Esophagus muscularis mucosa (tissue), 3 donors: ENCODE measurements around the gene AFAP1L2.

Source experiments
- POLR2A ChIP-seq: fragments of 450-650 bp; IDR thresholded peaks from one replicate; pipeline ENCODE4 v1.6.1; 2017; ENCODE audit warnings: antibody characterized with exemption, moderate library complexity, mild to moderate bottlenecking, low read depth
- TF ChIP-seq, protein P1 (sequence below), 3 experiments: fragments of 200-600 bp in 2 of 3; fragments of 450-650 bp in 1 of 3; sonication (generic) in 2 of 3; IDR thresholded peaks; one replicate each; pipeline ENCODE4 v1.5.1; 2017 to 2019; ENCODE audit warnings: antibody characterized with exemption in 3 of 3, mild to moderate bottlenecking in 2 of 3, moderate library complexity in 1 of 3

DNA sequence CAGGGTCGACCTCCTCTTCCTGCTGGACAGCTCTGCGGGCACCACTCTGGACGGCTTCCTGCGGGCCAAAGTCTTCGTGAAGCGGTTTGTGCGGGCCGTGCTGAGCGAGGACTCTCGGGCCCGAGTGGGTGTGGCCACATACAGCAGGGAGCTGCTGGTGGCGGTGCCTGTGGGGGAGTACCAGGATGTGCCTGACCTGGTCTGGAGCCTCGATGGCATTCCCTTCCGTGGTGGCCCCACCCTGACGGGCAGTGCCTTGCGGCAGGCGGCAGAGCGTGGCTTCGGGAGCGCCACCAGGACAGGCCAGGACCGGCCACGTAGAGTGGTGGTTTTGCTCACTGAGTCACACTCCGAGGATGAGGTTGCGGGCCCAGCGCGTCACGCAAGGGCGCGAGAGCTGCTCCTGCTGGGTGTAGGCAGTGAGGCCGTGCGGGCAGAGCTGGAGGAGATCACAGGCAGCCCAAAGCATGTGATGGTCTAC, 118.3 kb downstream of the AFAP1L2 start:
- TF ChIP-seq, protein P1, sequence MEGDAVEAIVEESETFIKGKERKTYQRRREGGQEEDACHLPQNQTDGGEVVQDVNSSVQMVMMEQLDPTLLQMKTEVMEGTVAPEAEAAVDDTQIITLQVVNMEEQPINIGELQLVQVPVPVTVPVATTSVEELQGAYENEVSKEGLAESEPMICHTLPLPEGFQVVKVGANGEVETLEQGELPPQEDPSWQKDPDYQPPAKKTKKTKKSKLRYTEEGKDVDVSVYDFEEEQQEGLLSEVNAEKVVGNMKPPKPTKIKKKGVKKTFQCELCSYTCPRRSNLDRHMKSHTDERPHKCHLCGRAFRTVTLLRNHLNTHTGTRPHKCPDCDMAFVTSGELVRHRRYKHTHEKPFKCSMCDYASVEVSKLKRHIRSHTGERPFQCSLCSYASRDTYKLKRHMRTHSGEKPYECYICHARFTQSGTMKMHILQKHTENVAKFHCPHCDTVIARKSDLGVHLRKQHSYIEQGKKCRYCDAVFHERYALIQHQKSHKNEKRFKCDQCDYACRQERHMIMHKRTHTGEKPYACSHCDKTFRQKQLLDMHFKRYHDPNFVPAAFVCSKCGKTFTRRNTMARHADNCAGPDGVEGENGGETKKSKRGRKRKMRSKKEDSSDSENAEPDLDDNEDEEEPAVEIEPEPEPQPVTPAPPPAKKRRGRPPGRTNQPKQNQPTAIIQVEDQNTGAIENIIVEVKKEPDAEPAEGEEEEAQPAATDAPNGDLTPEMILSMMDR (IDR thresholded peaks at IDR 0.05) = no peak
- TF ChIP-seq POLR2A = no peak
